Upper lobe of left lung (tissue), 4 donors: ENCODE measurements around the gene LIMD2.

ENCODE experiments used
- EP300 ChIP-seq, 4 donors: sonication (generic); formaldehyde crosslinking; IDR thresholded peaks; one replicate each; pipeline ENCODE4 v1.5.1; 2017; ENCODE audit warnings: antibody characterized with exemption in 4 of 4, control low read depth in 2 of 4
- POLR2A ChIP-seq, 4 donors: fragments of 450-650 bp; IDR thresholded peaks; one replicate each; pipeline ENCODE4 v1.5.1; 2016 to 2017; ENCODE audit warnings: antibody characterized with exemption in 4 of 4, mild to moderate bottlenecking in 2 of 4
- POLR2AphosphoS5 ChIP-seq, 2 donors: sonication (generic); formaldehyde crosslinking; IDR thresholded peaks; one replicate each; pipeline ENCODE4 v1.5.1; 2017; ENCODE audit warnings: antibody characterized with exemption in 2 of 2
- TF ChIP-seq, protein P1 (sequence below), 6 experiments: fragments of 450-650 bp in 4 of 6; fragments of 200-600 bp in 2 of 6; sonication (generic) in 2 of 6; IDR thresholded peaks; one replicate each; pipeline ENCODE4 v1.5.1; 2016 to 2019; ENCODE audit warnings: antibody characterized with exemption in 6 of 6

GRCh38 chr17:63704836-63705235 is 4.9 kb upstream of the LIMD2 start:
- TF ChIP-seq, protein P1, sequence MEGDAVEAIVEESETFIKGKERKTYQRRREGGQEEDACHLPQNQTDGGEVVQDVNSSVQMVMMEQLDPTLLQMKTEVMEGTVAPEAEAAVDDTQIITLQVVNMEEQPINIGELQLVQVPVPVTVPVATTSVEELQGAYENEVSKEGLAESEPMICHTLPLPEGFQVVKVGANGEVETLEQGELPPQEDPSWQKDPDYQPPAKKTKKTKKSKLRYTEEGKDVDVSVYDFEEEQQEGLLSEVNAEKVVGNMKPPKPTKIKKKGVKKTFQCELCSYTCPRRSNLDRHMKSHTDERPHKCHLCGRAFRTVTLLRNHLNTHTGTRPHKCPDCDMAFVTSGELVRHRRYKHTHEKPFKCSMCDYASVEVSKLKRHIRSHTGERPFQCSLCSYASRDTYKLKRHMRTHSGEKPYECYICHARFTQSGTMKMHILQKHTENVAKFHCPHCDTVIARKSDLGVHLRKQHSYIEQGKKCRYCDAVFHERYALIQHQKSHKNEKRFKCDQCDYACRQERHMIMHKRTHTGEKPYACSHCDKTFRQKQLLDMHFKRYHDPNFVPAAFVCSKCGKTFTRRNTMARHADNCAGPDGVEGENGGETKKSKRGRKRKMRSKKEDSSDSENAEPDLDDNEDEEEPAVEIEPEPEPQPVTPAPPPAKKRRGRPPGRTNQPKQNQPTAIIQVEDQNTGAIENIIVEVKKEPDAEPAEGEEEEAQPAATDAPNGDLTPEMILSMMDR (IDR thresholded peaks at IDR 0.05), result no peak
- TF ChIP-seq POLR2A (IDR thresholded peaks at IDR 0.05), result no peak
- TF ChIP-seq POLR2AphosphoS5 (IDR thresholded peaks at IDR 0.05), result no peak
- no peak for TF ChIP-seq EP300 (IDR thresholded peaks at IDR 0.05)
